Mesothelial cell of epicardium (in vitro differentiated cells): Measurements from ENCODE around the gene GPSM1. TPM values are rescaled to one million over a fixed set of nuclear protein-coding genes. Genes with fewer than 3 reads are reported as not detected.
"Not testable (repeated sequence)": the region's sequence is repeated elsewhere in the genome, so short reads cannot be mapped to it uniquely, and the experiment has no call there.

Source experiments
- DNase-seq, 2 experiments: peaks; one replicate each; pipeline ENCODE4 v3.0.0; 2021; ENCODE audit warnings: low spot score in 2 of 2; ENCODE audit not compliant: unreplicated experiment in 2 of 2
- H3K27ac Mint-ChIP-seq: 2 replicates; pipeline ENCODE4 v1.8.0; 2021; ENCODE audit warnings: mixed read lengths
- H3K27me3 Mint-ChIP-seq: 2 replicates; pipeline ENCODE4 v1.8.0; 2021; ENCODE audit warnings: low read depth, mixed read lengths
- H3K36me3 Mint-ChIP-seq: 2 replicates; pipeline ENCODE4 v1.8.0; 2021; ENCODE audit warnings: mixed read lengths
- H3K4me1 Mint-ChIP-seq: 2 replicates; pipeline ENCODE4 v1.8.0; 2021; ENCODE audit warnings: mixed read lengths
- H3K4me3 Mint-ChIP-seq: 2 replicates; pipeline ENCODE4 v1.8.0; 2021; ENCODE audit warnings: mild to moderate bottlenecking, moderate library complexity, mixed read lengths
- H3K9me3 Mint-ChIP-seq: 2 replicates; pipeline ENCODE4 v1.8.0; 2021; ENCODE audit warnings: mixed read lengths
- total RNA-seq: library from RNA; stranded (reverse); gene quantifications from 3 replicates; pipeline ENCODE4 v1.2.1, GENCODE V29; 2021
- TF ChIP-seq, protein P1 (sequence below): fragments of 200-600 bp; sonication (generic); IDR thresholded peaks from one replicate; pipeline ENCODE4 v1.5.0; 2021; ENCODE audit warnings: antibody characterized with exemption; ENCODE audit not compliant: unreplicated experiment

Gene GPSM1
- total RNA-seq, 1 donor from 2014 or later = 102 TPM

DNA sequence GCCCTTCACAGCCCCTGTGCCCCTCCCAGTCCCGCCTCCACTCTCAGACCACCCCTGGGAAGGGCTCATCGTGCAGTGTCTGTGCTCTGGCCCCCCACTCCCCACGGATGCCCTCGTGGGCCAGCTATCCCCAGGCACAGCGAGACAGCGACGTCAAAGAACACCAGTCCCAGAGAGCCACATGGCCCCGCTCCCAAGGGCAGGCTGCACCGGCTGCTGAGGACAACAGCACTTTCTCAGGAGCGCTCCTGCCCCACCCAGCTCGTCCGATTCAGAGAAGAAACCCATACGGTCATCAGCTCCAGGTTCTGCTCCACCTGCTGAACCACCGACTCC, 77.4 kb downstream of the GPSM1 start:
- Mint-ChIP-seq H3K4me3 (no peak overlapping the region), H3K9me3 (no peaks in the 10 kb centered on the region), H3K27ac (no peak overlapping the region), H3K36me3 (peaks cover 31% of the 10 kb centered on the region), H3K4me1 (peaks cover 15% of the 10 kb centered on the region), H3K27me3 (no peaks in the 10 kb centered on the region)
- no peak for DNase-seq
- TF ChIP-seq, protein P1, sequence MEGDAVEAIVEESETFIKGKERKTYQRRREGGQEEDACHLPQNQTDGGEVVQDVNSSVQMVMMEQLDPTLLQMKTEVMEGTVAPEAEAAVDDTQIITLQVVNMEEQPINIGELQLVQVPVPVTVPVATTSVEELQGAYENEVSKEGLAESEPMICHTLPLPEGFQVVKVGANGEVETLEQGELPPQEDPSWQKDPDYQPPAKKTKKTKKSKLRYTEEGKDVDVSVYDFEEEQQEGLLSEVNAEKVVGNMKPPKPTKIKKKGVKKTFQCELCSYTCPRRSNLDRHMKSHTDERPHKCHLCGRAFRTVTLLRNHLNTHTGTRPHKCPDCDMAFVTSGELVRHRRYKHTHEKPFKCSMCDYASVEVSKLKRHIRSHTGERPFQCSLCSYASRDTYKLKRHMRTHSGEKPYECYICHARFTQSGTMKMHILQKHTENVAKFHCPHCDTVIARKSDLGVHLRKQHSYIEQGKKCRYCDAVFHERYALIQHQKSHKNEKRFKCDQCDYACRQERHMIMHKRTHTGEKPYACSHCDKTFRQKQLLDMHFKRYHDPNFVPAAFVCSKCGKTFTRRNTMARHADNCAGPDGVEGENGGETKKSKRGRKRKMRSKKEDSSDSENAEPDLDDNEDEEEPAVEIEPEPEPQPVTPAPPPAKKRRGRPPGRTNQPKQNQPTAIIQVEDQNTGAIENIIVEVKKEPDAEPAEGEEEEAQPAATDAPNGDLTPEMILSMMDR = no peak

DNA sequence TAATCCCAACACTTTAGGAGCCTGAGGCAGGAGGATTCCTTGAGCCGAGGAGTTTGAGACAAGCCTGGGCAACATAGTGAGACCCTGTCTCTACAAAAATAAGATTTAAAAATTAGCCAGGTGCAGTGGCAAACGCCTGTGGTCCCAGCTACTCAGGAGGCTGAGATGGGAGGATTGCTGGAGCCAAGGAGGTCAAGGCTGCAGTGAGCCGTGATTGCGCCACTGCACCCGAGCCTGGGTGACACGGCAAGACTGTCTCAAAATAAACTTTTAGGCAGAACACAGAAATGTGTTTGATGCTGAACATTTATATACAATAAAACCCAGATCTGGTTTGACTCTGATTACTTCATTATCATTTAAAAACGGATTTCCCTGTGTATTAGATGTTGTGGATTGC, 78.1 kb downstream of the GPSM1 start:
- no peak for DNase-seq
- H3K27me3 Mint-ChIP-seq = no peaks in the 10 kb centered on the region
- no peaks in the 10 kb centered on the region for H3K9me3 Mint-ChIP-seq
- H3K27ac Mint-ChIP-seq = no peak overlapping the region
- TF ChIP-seq, protein P1 = no peak
- no peak overlapping the region for H3K4me3 Mint-ChIP-seq
- H3K4me1 Mint-ChIP-seq = peaks cover 17% of the 10 kb centered on the region
- peaks cover 31% of the 10 kb centered on the region for H3K36me3 Mint-ChIP-seq

DNA sequence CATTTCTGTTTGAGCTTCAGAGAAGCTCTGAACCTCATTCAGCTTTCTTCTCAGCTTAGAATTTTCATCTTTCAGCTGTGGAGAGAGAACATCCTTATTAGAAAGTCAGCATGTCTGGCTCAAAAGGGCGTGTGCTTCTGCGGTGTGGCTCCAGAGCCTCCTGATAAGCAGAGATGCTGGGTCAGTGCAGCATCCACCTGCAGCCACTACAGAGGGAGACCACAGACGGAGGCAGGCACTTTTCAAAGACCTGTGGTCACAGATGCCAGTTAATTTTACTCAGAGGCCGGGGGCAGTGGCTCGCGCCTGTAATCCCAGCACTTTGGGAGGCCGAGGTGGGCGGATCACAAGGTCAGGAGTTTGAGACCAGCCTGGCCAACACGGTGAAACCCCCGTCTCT, 78.6 kb downstream of the GPSM1 start:
- not testable (repeated sequence) for H3K9me3 Mint-ChIP-seq, DNase-seq, H3K27ac Mint-ChIP-seq, H3K27me3 Mint-ChIP-seq, H3K4me3 Mint-ChIP-seq
- H3K36me3 Mint-ChIP-seq = peaks cover 31% of the 10 kb centered on the region
- peaks cover 16% of the 10 kb centered on the region for H3K4me1 Mint-ChIP-seq

GRCh38 chr9:136407061-136407460, 79.7 kb downstream of the GPSM1 start:
- H3K4me1 Mint-ChIP-seq = peaks cover 28% of the 10 kb centered on the region
- not testable (repeated sequence) for H3K27me3 Mint-ChIP-seq, H3K4me3 Mint-ChIP-seq, H3K27ac Mint-ChIP-seq, DNase-seq, H3K9me3 Mint-ChIP-seq
- H3K36me3 Mint-ChIP-seq = peaks cover 31% of the 10 kb centered on the region

DNA sequence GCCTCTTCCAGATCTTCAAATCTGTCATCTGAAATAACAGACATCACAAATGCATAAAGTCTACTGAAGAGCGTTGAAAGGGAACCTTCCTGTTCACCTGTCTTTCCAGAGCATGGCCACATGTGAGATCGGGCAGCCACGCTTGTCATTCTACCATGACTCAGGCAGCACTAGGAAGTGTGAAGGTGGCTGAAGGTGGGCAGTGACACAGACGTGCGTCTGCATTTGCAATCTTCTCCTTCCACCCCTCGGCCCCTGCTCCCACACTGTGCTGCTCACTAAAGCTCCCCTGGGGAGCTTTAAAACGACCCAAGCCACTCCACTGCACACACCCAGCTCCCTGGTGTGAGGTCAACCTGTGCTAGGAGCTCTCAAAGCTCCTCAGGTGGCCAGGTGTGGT, 80.6 kb downstream of the GPSM1 start:
- Mint-ChIP-seq H3K27ac (no peak overlapping the region), H3K4me1 (peaks cover 30% of the 10 kb centered on the region), H3K36me3 (peaks cover 29% of the 10 kb centered on the region), H3K27me3 (no peaks in the 10 kb centered on the region), H3K4me3 (no peak overlapping the region), H3K9me3 (no peaks in the 10 kb centered on the region)
- TF ChIP-seq, protein P1 = no peak
- DNase-seq = no peak

Other genes starting within 250 kb of the GPSM1 start
- 18.4 to 20.0 TPM (median 19.1 TPM) in 3 replicates for gene NACC2, start 232.2 kb upstream of the GPSM1 start, total RNA-seq
- 34.2 to 35.3 TPM (median 34.5 TPM) in 3 replicates for gene TMEM250, start 208.7 kb upstream of the GPSM1 start, total RNA-seq
- gene LHX3, start 122.4 kb upstream of the GPSM1 start, total RNA-seq = not detected in 3 replicates
- 16.8 to 17.0 TPM (median 17.0 TPM) in 3 replicates for gene QSOX2, start 81.7 kb upstream of the GPSM1 start, total RNA-seq
- gene CCDC187, start 23.4 kb upstream of the GPSM1 start, total RNA-seq = 0.42 to 0.54 TPM (median 0.47 TPM) in 3 replicates
- gene DNLZ, start 36.2 kb downstream of the GPSM1 start, total RNA-seq = 11.8 to 14.7 TPM (median 13.0 TPM) in 3 replicates
- 3.6 to 4.9 TPM (median 4.0 TPM) in 3 replicates for gene CARD9, start 46.1 kb downstream of the GPSM1 start, total RNA-seq
- 18.2 to 19.3 TPM (median 18.2 TPM) in 3 replicates for gene SNAPC4, start 72.6 kb downstream of the GPSM1 start, total RNA-seq
- gene ENTR1, start 83.1 kb downstream of the GPSM1 start, total RNA-seq = 67.3 to 72.1 TPM (median 71.9 TPM) in 3 replicates
- gene PMPCA, start 83.1 kb downstream of the GPSM1 start, total RNA-seq = 72.2 to 74.6 TPM (median 72.7 TPM) in 3 replicates
- gene INPP5E, start 112.3 kb downstream of the GPSM1 start, total RNA-seq = 22.1 to 24.6 TPM (median 23.3 TPM) in 3 replicates
- 89.9 to 92.2 TPM (median 90.2 TPM) in 3 replicates for gene SEC16A, start 155.5 kb downstream of the GPSM1 start, total RNA-seq
- gene NOTCH1, start 218.5 kb downstream of the GPSM1 start, total RNA-seq = 104 to 107 TPM (median 104 TPM) in 3 replicates